Dedifferentiated amniotic fluid mesenchymal stem cell (primary cell): Measurements from ENCODE around the gene EIF3K.
"Not testable (repeated sequence)": the region's sequence is repeated elsewhere in the genome, so short reads cannot be mapped to it uniquely, and the experiment has no call there.

Experiments
- DNase-seq: peaks from one replicate; pipeline ENCODE4 v3.0.0-alpha.2; 2016; ENCODE audit errors: extremely low spot score

EIF3K gene

GRCh38 chr19:38617764-38618589, 1.0 kb upstream of the EIF3K start, which contains the start of gene MAP4K1:
Gene MAP4K1, minus strand, starts transcription at chr19:38617953. Its CDS starts 58 bp downstream, at chr19:38617895.
- DNase-seq, result no peak

GRCh38 chr19:38619361-38620174, 580 bp downstream of the EIF3K start:
- no peak for DNase-seq

- no peak for DNase-seq
Observed at GRCh38 chr19:38624822-38625221, 5.8 kb downstream of the EIF3K start.

GRCh38 chr19:38626401-38626800, 7.4 kb downstream of the EIF3K start:
- no peak for DNase-seq

GRCh38 chr19:38629568-38629967, 10.6 kb downstream of the EIF3K start:
- no peak for DNase-seq

GRCh38 chr19:38631301-38631700, 12.3 kb downstream of the EIF3K start:
- DNase-seq, result not testable (repeated sequence)

GRCh38 chr19:38631811-38632475, 13.0 kb downstream of the EIF3K start:
- not testable (repeated sequence) for DNase-seq

- no peak for DNase-seq
Observed at GRCh38 chr19:38632476-38633213, 13.7 kb downstream of the EIF3K start.

GRCh38 chr19:38634757-38635482, 15.9 kb downstream of the EIF3K start:
- DNase-seq, result peak; percentile 57

GRCh38 chr19:38635483-38636399, 16.8 kb downstream of the EIF3K start:
- no peak for DNase-seq

- DNase-seq, result no peak
Observed at GRCh38 chr19:38638461-38638860, 19.5 kb downstream of the EIF3K start.

GRCh38 chr19:38639679-38640078, 20.7 kb downstream of the EIF3K start:
- DNase-seq, result no peak

GRCh38 chr19:38640368-38640767, 21.4 kb downstream of the EIF3K start:
- DNase-seq, result no peak

- no peak for DNase-seq
Observed at GRCh38 chr19:38642176-38642575, 23.2 kb downstream of the EIF3K start.

GRCh38 chr19:38644719-38645118, 25.7 kb downstream of the EIF3K start:
- no peak for DNase-seq

- peak; percentile 92 for DNase-seq
Observed at GRCh38 chr19:38647368-38647965, 28.5 kb downstream of the EIF3K start, which contains the start of gene ACTN4. Gene ACTN4, plus strand, starts transcription at chr19:38647649. Its CDS starts 97 bp downstream, at chr19:38647746.

GRCh38 chr19:38647966-38648768, 29.2 kb downstream of the EIF3K start:
- DNase-seq, result no peak

GRCh38 chr19:38648769-38649304, 29.8 kb downstream of the EIF3K start:
- no peak for DNase-seq
